Astrocyte of the spinal cord (primary cell): ENCODE results near the gene ADAM23.

Experiments used
- DNase-seq: peaks from one replicate; pipeline ENCODE4 v3.0.0; 2011; ENCODE audit warnings: low read depth, low spot score
- H3K4me3 ChIP-seq: 2 replicates; pipeline ENCODE4 v1.5.1; 2011; ENCODE audit warnings: low read depth, mild to moderate bottlenecking, low read length, moderate library complexity
- in situ Hi-C: cut with HindIII; loops from 2 replicates; pipeline ENCODE4 v1.10.0; 2017; ENCODE audit warnings: low sequenced_read_pairs
- TF ChIP-seq, protein P1 (sequence below): IDR thresholded peaks from 2 replicates; pipeline ENCODE4 v1.5.1; 2012; ENCODE audit warnings: low read depth, mild to moderate bottlenecking, low read length, inconsistent platforms

Gene ADAM23

DNA sequence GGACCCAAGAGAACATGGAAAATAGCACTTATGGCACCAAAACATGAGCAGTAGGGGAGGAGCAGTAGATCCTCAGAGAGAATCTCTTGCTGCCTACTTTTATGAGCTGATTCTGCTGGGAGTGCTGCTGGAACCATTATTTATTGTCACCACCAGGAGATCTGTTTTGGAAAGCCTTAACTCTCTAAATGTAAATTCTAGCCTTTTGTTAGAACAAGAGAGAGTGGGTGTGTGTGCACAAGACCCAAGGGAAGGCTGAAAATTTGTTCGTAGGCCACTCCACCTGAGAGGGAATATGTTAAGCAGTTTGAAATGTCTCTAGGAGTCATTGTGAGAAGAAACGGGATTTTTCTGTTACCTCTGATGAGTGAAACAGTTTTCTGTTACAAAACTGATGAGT is 182.8 kb downstream of the ADAM23 start:
- in situ Hi-C loops = no loop called here
- H3K4me3 ChIP-seq = no peak overlapping the region
- no peak for DNase-seq
- TF ChIP-seq, protein P1, sequence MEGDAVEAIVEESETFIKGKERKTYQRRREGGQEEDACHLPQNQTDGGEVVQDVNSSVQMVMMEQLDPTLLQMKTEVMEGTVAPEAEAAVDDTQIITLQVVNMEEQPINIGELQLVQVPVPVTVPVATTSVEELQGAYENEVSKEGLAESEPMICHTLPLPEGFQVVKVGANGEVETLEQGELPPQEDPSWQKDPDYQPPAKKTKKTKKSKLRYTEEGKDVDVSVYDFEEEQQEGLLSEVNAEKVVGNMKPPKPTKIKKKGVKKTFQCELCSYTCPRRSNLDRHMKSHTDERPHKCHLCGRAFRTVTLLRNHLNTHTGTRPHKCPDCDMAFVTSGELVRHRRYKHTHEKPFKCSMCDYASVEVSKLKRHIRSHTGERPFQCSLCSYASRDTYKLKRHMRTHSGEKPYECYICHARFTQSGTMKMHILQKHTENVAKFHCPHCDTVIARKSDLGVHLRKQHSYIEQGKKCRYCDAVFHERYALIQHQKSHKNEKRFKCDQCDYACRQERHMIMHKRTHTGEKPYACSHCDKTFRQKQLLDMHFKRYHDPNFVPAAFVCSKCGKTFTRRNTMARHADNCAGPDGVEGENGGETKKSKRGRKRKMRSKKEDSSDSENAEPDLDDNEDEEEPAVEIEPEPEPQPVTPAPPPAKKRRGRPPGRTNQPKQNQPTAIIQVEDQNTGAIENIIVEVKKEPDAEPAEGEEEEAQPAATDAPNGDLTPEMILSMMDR = no peak

- TF ChIP-seq, protein P1 = no peak
- DNase-seq = no peak
- H3K4me3 ChIP-seq = no peak overlapping the region
- in situ Hi-C loops = no loop called here
Measured at GRCh38 chr2:206627632-206628031, 184.3 kb downstream of the ADAM23 start.

- DNase-seq = no peak
- in situ Hi-C loops = no loop called here
- TF ChIP-seq, protein P1 = no peak
- H3K4me3 ChIP-seq = no peak overlapping the region
Measured at GRCh38 chr2:206631340-206631739, 188.0 kb downstream of the ADAM23 start.

GRCh38 chr2:206635015-206635414 is 191.7 kb downstream of the ADAM23 start:
- no peak overlapping the region for H3K4me3 ChIP-seq
- TF ChIP-seq, protein P1 = no peak
- no peak for DNase-seq
- in situ Hi-C loops = no loop called here

DNA sequence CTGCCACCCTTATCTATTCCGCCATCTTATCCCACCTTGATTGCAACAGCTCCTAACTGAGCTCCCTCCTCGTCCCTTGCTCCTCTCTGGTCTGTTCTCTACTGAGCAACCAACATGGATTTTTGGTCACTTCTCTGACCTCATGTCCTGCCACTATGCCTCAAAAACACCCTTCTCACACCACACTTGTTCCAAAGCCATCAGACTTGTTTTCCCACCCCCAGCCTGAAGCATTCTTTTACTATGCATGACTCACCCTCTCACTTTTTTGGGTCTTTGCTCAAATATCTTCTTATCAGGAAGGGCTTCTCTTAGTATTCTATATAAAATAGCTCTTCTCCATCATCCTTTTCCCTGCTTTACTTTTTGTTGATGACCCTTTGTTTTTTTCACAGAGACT is 196.3 kb downstream of the ADAM23 start:
- in situ Hi-C loops = no loop called here
- TF ChIP-seq, protein P1 = no peak
- H3K4me3 ChIP-seq = no peak overlapping the region
- no peak for DNase-seq

DNA sequence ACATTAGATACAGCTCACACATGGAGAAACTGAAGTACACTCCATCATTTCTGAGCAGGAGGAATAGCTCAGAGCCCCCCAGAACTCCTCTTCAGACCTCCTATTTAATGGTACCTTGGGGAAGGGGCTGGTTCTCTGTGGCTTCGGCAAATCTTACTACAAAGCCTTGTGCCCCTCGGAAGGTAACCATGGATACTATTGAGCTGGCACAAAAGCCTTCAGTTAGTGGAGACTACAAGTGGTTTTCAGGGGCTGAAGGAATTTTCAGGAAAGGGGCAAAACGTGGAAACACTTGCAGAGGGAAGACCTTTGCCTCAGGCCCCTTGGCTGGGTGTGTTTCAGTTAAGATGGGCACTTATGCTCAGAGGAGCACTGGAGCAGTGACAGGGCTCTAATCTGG is 197.9 kb downstream of the ADAM23 start:
- H3K4me3 ChIP-seq = no peak overlapping the region
- in situ Hi-C loops = no loop called here
- TF ChIP-seq, protein P1 = no peak
- no peak for DNase-seq
